K562 (cell line): ENCODE results near the gene NAP1L4. TPM values are rescaled to one million over a fixed set of nuclear protein-coding genes. Genes with fewer than 3 reads are reported as not detected.

Experiments used
- ATAC-seq: fragments of 200-7000 bp; cut with Tn5 transposase; 3 replicates; pipeline ENCODE4 v1.9.1; 2020; ENCODE audit warnings: moderate library complexity
- BruUV-seq: library from RNA; stranded (reverse); fragments of 400-500 nt; replicated peaks from 2 replicates; lab custom pipeline; 2021; lab: Mats Ljungman, UMichigan
- CTCF ChIA-PET: fragments of 300-600 bp; formaldehyde crosslinking; extraction: SDS; loops from one replicate; lab custom pipeline; 2021; ENCODE audit warnings: low intra/inter-chr PET ratio; lab: Yijun Ruan, JAX
- POLR2A ChIA-PET: fragments of 300-600, 350-650 bp; sonication (Branson Sonifier 250); formaldehyde crosslinking; extraction: SDS; loops from one replicate; lab custom pipeline; 2021; ENCODE audit warnings: antibody characterized with exemption, inconsistent platforms; lab: Yijun Ruan, JAX
- DNase-seq, 4 experiments: peaks; one replicate each; pipeline versions ENCODE4 v3.0.0 to v3.0.0-alpha.2; 2011 to 2018; ENCODE audit warnings: low spot score in 3 of 4, mixed read lengths in 3 of 4; ENCODE audit errors: extremely low read depth in 1 of 4
- FAIRE-seq: peaks from 2 replicates; lab custom pipeline; 2011; peaks lifted over from hg19 to GRCh38; lab: Jason Lieb, UNC
- H2AFZ ChIP-seq: 2 replicates; pipeline ENCODE4 v1.6.0; 2011; ENCODE audit warnings: low read depth, low read length, control low read depth, inconsistent platforms
- H3K27ac ChIP-seq: fragments of 200-600 bp; 3 replicates; pipeline ENCODE4 v1.8.0; 2011; ENCODE audit warnings: low read depth, mild to moderate bottlenecking, control low read depth, inconsistent platforms, low read length, moderate library complexity, mixed read lengths; ENCODE audit errors: extremely low read depth
- H3K27me3 ChIP-seq, 2 experiments: fragments of 300-600 bp in 1 of 2; 2 replicates in 1 of 2; 3 replicates in 1 of 2; pipeline versions ENCODE4 v1.6.0 to v1.8.0; 2011; ENCODE audit warnings: inconsistent platforms in 2 of 2, low read length in 2 of 2, mild to moderate bottlenecking in 1 of 2, mixed read lengths in 1 of 2, moderate library complexity in 1 of 2; ENCODE audit not compliant: control insufficient read depth in 2 of 2, insufficient read depth in 2 of 2
- H3K36me3 ChIP-seq: fragments of 300-600 bp; 3 replicates; pipeline ENCODE4 v1.8.0; 2011; ENCODE audit warnings: mild to moderate bottlenecking, low read length, inconsistent platforms; ENCODE audit not compliant: control insufficient read depth, insufficient read depth
- H3K4me1 ChIP-seq, 2 experiments: fragments of 200-600 bp in 1 of 2; replicated peaks in 1 of 2; 2 replicates in 1 of 2; 3 replicates in 1 of 2; pipeline versions ENCODE4 v1.5.1 to v1.8.0; 2011; ENCODE audit warnings: inconsistent platforms in 2 of 2, low read length in 2 of 2, mild to moderate bottlenecking in 1 of 2, mixed read lengths in 1 of 2, moderate library complexity in 1 of 2; ENCODE audit not compliant: control insufficient read depth in 2 of 2, insufficient read depth in 2 of 2
- H3K4me2 ChIP-seq: 2 replicates; pipeline ENCODE4 v1.6.1; 2011; ENCODE audit warnings: low read length, control low read depth, inconsistent platforms, mixed read lengths; ENCODE audit not compliant: insufficient read depth
- H3K4me3 ChIP-seq: fragments of 200-600 bp; sonication (generic), shearing (Covaris generic); 2 replicates; pipeline ENCODE4 v1.5.1; 2016; ENCODE audit warnings: control low read depth, inconsistent platforms
- H3K79me2 ChIP-seq: fragments of 200-600 bp; 3 replicates; pipeline ENCODE4 v1.8.0; 2011; ENCODE audit warnings: low read length, inconsistent platforms; ENCODE audit not compliant: control insufficient read depth, insufficient read depth
- H3K9ac ChIP-seq, 2 experiments: 2 replicates each; pipeline versions ENCODE4 v1.6.0 to v1.6.1; 2011; ENCODE audit warnings: low read depth in 2 of 2, low read length in 2 of 2, control low read depth in 1 of 2, inconsistent platforms in 1 of 2, mild to moderate bottlenecking in 1 of 2, mixed read lengths in 1 of 2; ENCODE audit not compliant: insufficient read depth in 1 of 2
- H3K9me1 ChIP-seq: one replicate; pipeline ENCODE4 v1.6.0; 2011; ENCODE audit warnings: inconsistent platforms, mild to moderate bottlenecking, low read length, moderate library complexity; ENCODE audit not compliant: control insufficient read depth, insufficient read depth
- H3K9me3 ChIP-seq: replicated peaks from 2 replicates; pipeline ENCODE4 v1.5.1; 2011; ENCODE audit warnings: low read depth, low read length, inconsistent platforms; ENCODE audit not compliant: control insufficient read depth, insufficient read depth
- H4K20me1 ChIP-seq: replicated peaks from 2 replicates; pipeline ENCODE4 v1.6.1; 2011; ENCODE audit warnings: low read length, inconsistent platforms, mixed read lengths; ENCODE audit not compliant: control insufficient read depth, insufficient read depth
- MEF2D ChIP-seq: conservative IDR thresholded peaks from 2 replicates; pipeline ENCODE4 v1.6.1; 2016; ENCODE audit warnings: low read depth, missing genetic modification characterization, missing compliant biosample characterization
- POLR2G ChIP-seq: fragments of 200-400 bp; formaldehyde crosslinking; IDR thresholded peaks from 2 replicates; pipeline ENCODE4 v1.6.1; 2017; ENCODE audit warnings: low read depth, mild to moderate bottlenecking, antibody characterized with exemption, low read length, moderate library complexity
- POLR2H ChIP-seq: IDR thresholded peaks from 2 replicates; pipeline ENCODE4 v1.6.1; 2016; ENCODE audit warnings: missing genetic modification characterization, low read depth, mild to moderate bottlenecking, control low read depth, missing compliant biosample characterization, moderate library complexity
- RBM22 ChIP-seq: fragments of 200-400 bp; formaldehyde crosslinking; IDR thresholded peaks from 2 replicates; pipeline ENCODE4 v1.6.1; 2018; ENCODE audit warnings: low read length, low read depth; ENCODE audit not compliant: poor library complexity, severe bottlenecking
- ZC3H4 ChIP-seq: sonication (generic); formaldehyde crosslinking; IDR thresholded peaks from 2 replicates; pipeline ENCODE4 v1.9.0; 2021; ENCODE audit warnings: missing genetic modification reagents, borderline replicate concordance
- WGBS: fragments of 100-300 bp; shearing (Covaris generic); methylation state at CpG from one replicate; pipeline ENCODE4 v1.1.6; 2016; ENCODE audit warnings: low coverage, mixed read lengths; ENCODE audit not compliant: insufficient coverage; ENCODE audit errors: missing lambda C conversion rate; 5-methylcytosine and 5-hydroxymethylcytosine counted together
- in situ Hi-C: fragments of 300-500 bp; cut with MboI; formaldehyde crosslinking; loops from 4 replicates; pipeline ENCODE4 v1.15.0; 2018; ENCODE audit warnings: inconsistent platforms, mixed read lengths
- intact Hi-C: fragments of 100-400 bp; cut with micrococcal nuclease; formaldehyde crosslinking; loops from 2 replicates; pipeline ENCODE4 v1.14.2; 2022
- polyA plus RNA-seq, 8 experiments: library from polyadenylated mRNA; depleted of rRNA in 4 of 8; stranded (reverse) in 5 of 8; unstranded in 3 of 8; fragments of >200 nt; fragmentation: Nextera tagmentation in 2 of 8; fragmentation: Illumina TruSeq in 1 of 8; extraction: Ambion mirVana in 2 of 8; extraction: Trizol in 1 of 8; gene quantifications; 2 replicates each; pipeline versions ENCODE4 v1.2.1 to v1.2.3, GENCODE V29; 2011 to 2014; ENCODE audit warnings: inconsistent platforms in 1 of 8, missing spikeins in 1 of 8
- total RNA-seq, 7 experiments: library from RNA; depleted of rRNA in 6 of 7; stranded (reverse); fragments of >200 nt in 6 of 7; fragmentation: Illumina TruSeq in 2 of 7; extraction: Trizol in 2 of 7; gene quantifications; 2 replicates each; pipeline versions ENCODE4 v1.2.1 to v1.2.3, GENCODE V29; 2011 to 2021; ENCODE audit warnings: low replicate concordance in 1 of 7

Gene NAP1L4
- total and polyA plus RNA-seq, 9 of the 15 experiments (the other 6 are each of a cell fraction or from before 2014, with no cell fraction given), result 34.1 to 237 (median 179) TPM

DNA sequence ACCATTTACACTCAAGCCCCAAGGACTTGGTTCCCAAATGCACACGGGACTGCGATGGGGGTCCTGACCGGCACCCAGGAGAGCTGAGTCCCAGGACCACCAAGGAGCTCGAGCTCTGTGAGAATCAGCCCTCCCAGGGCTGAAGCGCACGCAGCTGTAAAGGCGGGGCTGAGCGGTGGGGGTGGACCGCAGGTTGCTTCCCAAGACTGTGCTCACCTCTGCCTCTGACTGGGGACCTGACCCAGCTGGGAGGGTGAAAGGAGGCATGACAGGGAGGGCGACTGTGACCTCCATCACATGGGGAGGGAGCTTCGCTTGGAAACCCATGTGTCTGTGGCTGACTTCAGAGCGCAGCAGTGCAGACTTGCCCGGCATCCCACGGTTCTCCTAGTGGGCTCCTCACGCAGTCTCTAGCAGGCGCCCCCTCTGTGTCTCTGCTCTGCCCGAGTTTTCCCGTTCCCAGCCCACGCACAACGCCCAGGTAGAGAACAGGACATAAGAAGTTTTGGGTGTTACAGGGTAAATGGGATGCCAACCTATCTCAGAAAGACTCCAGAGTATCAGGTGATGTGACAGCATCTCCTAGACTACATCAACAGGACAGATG lies 15.4 kb upstream of the NAP1L4 start:
- 0 out of 4 replicates have a peak overlapping the region, but pooled peaks of 1 of the 2 experiments have one; percentile 36 for H3K9ac ChIP-seq
- intact Hi-C loops, result no loop called here
- H3K9me3 ChIP-seq, result no peaks in the 10 kb centered on the region
- FAIRE-seq (no peak), DNase-seq (no peak), ATAC-seq (peak; percentile 7; the same call in 1 of the 3 replicates)
- peaks cover 0 to 19% of the 10 kb centered on the region in 2 experiments; a peak in 1 of 5 replicates for H3K4me1 ChIP-seq
- no peaks in the 10 kb centered on the region for H3K79me2 ChIP-seq
- no peaks in the 10 kb centered on the region for H3K9me1 ChIP-seq
- 0 out of 2 replicates have a peak, but pooled peaks cover 7% of the 10 kb centered on the region for H4K20me1 ChIP-seq
- ChIA-PET POLR2A (interaction anchor here (0.7 to 4.4 kb wide), 7 partner anchors 8 to 19 kb away, joined by 3 to 17 read pairs (median 5); no protein-coding TSS in a partner anchor), CTCF (no interaction called here)
- H3K27ac ChIP-seq, result no peak overlapping the region
- WGBS, result 88% methylated on average over 19 of the region's 20 CpGs
- TF ChIP-seq POLR2H (tag) (no peak), ZC3H4 (CRISPR knock-in tag) (no peak), MEF2D (tag) (no peak), RBM22 (peak; percentile 51), POLR2G (peak; percentile 60)
- H3K4me3 ChIP-seq, result no peak overlapping the region
- no peak overlapping the region for H2AFZ ChIP-seq
- H3K36me3 ChIP-seq, result peaks cover 79% of the 10 kb centered on the region; the same call in 2 of the 3 replicates
- no peaks in the 10 kb centered on the region for H3K27me3 ChIP-seq
- BruUV-seq, result no TSS peak
- H3K4me2 ChIP-seq, result no peak overlapping the region
- in situ Hi-C loops, result no loop called here
